ENCODE results near the gene CEP112. TPM values are rescaled to one million over a fixed set of nuclear protein-coding genes. Genes with fewer than 3 reads are reported as not detected.

CEP112 gene
- total and polyA plus RNA-seq, 3 donors from 2014 or later = 50.2 to 107 (median 78.8) TPM

DNA sequence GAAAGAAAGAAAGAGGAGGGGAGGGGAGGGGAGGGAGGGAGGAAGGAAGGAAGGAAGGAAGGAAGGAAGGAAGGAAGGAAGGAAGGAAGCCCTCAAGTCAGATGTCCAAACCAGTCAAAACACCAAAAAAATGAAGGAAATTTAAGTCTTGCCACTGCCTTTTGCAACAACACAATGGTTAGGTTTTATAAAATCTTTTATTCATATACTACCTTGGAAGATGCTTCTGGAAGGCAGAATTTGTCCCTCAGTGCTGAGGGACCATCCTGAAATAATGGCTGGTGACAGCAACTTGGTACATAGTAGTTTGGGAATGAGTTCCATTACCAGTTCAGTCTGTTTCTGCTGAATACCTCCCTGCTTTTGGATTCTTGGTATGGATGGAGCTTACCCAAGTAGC is 29.4 kb upstream of the CEP112 start:
- Histone ChIP-seq H3K4me1 (no peaks in the 10 kb centered on the region), H3K36me3 (ENCODE audit: low read depth, missing control alignments) (no peaks in the 10 kb centered on the region), H3K27me3 (no peaks in the 10 kb centered on the region), H3K27ac (no peak overlapping the region), H3K9me3 (no peaks in the 10 kb centered on the region), H3K4me3 (no peak overlapping the region)
- TF ChIP-seq POLR2A (IDR thresholded peaks at IDR 0.05) = no peak
- TF ChIP-seq, protein P1, sequence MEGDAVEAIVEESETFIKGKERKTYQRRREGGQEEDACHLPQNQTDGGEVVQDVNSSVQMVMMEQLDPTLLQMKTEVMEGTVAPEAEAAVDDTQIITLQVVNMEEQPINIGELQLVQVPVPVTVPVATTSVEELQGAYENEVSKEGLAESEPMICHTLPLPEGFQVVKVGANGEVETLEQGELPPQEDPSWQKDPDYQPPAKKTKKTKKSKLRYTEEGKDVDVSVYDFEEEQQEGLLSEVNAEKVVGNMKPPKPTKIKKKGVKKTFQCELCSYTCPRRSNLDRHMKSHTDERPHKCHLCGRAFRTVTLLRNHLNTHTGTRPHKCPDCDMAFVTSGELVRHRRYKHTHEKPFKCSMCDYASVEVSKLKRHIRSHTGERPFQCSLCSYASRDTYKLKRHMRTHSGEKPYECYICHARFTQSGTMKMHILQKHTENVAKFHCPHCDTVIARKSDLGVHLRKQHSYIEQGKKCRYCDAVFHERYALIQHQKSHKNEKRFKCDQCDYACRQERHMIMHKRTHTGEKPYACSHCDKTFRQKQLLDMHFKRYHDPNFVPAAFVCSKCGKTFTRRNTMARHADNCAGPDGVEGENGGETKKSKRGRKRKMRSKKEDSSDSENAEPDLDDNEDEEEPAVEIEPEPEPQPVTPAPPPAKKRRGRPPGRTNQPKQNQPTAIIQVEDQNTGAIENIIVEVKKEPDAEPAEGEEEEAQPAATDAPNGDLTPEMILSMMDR (IDR thresholded peaks at IDR 0.05) = no peak
- no peak for DNase-seq
- intact Hi-C loops (cut with DNase I; ENCODE audit: low total_unique reads) = no loop called here

DNA sequence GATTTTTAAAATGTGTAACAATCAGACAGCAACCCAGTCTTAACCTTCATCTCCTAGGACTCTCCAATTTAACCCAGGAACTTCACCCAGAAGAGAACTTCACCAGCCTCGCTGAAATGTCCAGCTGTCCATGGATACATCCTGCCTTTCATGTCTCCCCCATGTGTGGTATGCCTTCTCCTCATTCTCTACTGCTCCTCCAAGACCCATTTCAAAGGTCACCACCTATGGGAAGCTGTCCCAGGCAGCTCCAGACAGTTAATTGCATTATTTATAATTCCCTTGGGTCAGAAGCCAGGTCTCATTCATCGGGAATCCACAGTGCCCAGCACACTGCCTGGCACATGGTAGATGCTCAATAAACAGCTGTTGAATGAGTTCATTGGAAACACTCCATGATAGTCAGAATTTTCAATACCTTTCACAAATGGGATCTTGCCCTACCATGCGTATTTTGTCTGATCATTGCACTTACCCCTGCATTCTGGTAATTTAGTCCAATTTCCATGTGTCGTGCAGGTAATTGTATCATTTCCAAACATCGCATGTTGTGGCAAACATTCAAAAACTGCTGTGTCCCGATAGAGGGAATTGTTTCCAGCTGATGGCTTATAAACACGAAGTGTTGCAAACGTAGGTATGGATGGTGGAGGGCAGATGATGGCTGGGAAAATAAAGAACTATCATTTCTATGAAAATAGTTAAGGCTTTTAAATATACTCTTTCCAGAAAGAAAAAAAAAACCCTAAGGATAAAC is 28.3 kb upstream of the CEP112 start:
- WGBS, 2 donors = 72 to 84% methylated on average over 8 of the region's 8 CpGs
- H3K4me3 ChIP-seq = no peak overlapping the region
- no peaks in the 10 kb centered on the region for H3K27me3 ChIP-seq
- DNase-seq = no peak
- no peak overlapping the region for H3K27ac ChIP-seq
- intact Hi-C loops (cut with DNase I; ENCODE audit: low total_unique reads) = no loop called here
- H3K36me3 ChIP-seq (ENCODE audit: low read depth, missing control alignments) = no peaks in the 10 kb centered on the region
- TF ChIP-seq POLR2A (IDR thresholded peaks at IDR 0.05) = no peak
- TF ChIP-seq, protein P1 (IDR thresholded peaks at IDR 0.05) = no peak
- no peaks in the 10 kb centered on the region for H3K4me1 ChIP-seq
- no peaks in the 10 kb centered on the region for H3K9me3 ChIP-seq

DNA sequence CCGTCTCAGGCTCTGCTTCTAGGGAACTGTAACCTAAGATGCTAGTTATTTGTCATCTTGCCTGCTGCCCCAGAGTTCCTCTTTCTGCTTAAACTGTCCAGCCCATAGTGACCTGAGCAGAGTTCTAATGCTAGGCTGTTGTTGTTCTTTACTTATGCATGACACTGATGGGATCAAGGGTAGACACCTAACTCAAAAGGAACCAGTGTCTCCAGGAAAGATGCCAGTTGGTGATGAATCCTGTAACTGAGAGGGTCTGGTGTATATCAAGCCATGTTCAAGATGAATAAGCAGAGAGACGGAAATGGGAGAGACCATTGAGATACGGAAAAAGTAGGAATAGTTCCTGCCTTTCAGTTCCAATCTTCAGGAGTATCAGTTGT is 23.6 kb upstream of the CEP112 start:
- Histone ChIP-seq H3K36me3 (ENCODE audit: low read depth, missing control alignments) (no peaks in the 10 kb centered on the region), H3K27me3 (no peaks in the 10 kb centered on the region), H3K9me3 (no peaks in the 10 kb centered on the region), H3K27ac (no peak overlapping the region), H3K4me1 (no peaks in the 10 kb centered on the region), H3K4me3 (no peak overlapping the region)
- TF ChIP-seq POLR2A (IDR thresholded peaks at IDR 0.05) = no peak
- TF ChIP-seq, protein P1 (IDR thresholded peaks at IDR 0.05) = no peak
- DNase-seq = no peak
- 78 to 95% methylated on average over 3 of the region's 3 CpGs for WGBS, 2 donors
- intact Hi-C loops (cut with DNase I; ENCODE audit: low total_unique reads) = no loop called here

DNA sequence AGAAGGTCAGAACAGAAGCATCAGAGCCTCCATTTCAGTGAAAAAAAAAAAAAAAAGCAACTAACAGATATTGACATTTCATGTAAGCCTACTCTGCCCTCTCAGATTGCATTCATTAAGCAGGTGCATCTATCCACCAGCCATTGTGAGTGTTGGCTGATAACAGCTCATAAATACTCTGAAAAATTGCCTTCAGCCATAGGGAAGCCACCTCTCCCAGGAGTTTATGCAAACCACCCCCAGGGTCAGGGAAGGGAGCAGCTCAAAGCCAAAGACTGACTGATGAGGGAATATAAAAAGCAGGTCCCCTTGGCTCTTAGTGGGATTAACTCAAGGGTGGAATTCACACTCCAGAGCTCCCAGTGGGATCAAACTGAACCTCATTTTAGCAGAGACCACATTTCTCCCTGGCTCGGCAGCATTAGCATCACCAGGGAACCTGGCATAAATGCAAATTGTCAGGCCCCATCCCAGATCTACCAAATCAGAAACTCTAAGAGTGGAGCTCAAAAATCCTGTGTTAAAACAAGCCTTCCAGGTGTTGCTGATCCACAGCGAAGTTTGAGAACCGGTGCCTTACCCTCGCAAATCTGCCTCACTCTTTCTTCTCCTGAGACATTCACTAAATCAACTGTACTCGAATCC is 23.1 kb upstream of the CEP112 start:
- intact Hi-C loops (cut with DNase I; ENCODE audit: low total_unique reads) = no loop called here
- Histone ChIP-seq H3K4me3 (no peak overlapping the region), H3K36me3 (ENCODE audit: low read depth, missing control alignments) (no peaks in the 10 kb centered on the region), H3K4me1 (no peaks in the 10 kb centered on the region), H3K27me3 (no peaks in the 10 kb centered on the region), H3K9me3 (no peaks in the 10 kb centered on the region), H3K27ac (no peak overlapping the region)
- WGBS, 2 donors = 84 to 94% methylated on average over 5 of the region's 5 CpGs
- TF ChIP-seq, protein P1 (IDR thresholded peaks at IDR 0.05) = no peak
- no peak for TF ChIP-seq POLR2A (IDR thresholded peaks at IDR 0.05)
- DNase-seq = no peak

Data from testis (tissue), 3 donors.